ENCODE data around the gene ZNF41. TPM values are rescaled to one million over a fixed set of nuclear protein-coding genes. Genes with fewer than 3 reads are reported as not detected.
"Not testable (repeated sequence)": the region's sequence is repeated elsewhere in the genome, so short reads cannot be mapped to it uniquely, and the experiment has no call there.

ZNF41 gene
- total RNA-seq, 4 donors from 2014 or later, result 8.8 to 10.0 (median 9.4) TPM

DNA sequence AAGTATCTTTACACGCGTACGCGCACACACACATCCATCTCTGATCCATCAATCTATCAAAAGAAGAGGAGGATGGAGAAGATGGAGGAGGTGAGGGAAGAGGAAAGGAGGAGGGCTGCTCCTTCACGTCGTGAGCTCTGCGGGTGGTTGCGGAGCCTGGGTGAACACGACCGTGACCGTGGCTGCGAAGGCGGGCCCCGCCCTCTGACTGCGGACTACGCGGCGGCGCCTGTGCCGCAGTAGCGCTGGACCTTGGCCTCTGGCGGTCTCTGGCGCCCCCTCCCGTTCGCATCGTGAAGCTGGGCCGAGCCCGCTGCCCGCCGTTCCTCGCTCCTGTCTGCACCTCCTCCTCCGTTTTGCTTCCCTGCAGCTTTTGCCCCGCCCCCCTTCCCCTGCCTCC, 40.3 kb upstream of the ZNF41 start:
- Histone ChIP-seq H3K9me3 (no peaks in the 10 kb centered on the region), H3K4me3 (peak overlapping the region; percentile 46 to 57), H3K36me3 (no peaks in the 10 kb centered on the region), H3K27ac (peak overlapping the region in 1 of 4 donors; percentile 56), H3K27me3 (no peaks in the 10 kb centered on the region), H3K4me1 (peaks cover 0 to 6% (median 0%) of the 10 kb centered on the region in 3 donors)
- no peak for TF ChIP-seq EP300 (IDR thresholded peaks at IDR 0.05)
- TF ChIP-seq, protein P1, sequence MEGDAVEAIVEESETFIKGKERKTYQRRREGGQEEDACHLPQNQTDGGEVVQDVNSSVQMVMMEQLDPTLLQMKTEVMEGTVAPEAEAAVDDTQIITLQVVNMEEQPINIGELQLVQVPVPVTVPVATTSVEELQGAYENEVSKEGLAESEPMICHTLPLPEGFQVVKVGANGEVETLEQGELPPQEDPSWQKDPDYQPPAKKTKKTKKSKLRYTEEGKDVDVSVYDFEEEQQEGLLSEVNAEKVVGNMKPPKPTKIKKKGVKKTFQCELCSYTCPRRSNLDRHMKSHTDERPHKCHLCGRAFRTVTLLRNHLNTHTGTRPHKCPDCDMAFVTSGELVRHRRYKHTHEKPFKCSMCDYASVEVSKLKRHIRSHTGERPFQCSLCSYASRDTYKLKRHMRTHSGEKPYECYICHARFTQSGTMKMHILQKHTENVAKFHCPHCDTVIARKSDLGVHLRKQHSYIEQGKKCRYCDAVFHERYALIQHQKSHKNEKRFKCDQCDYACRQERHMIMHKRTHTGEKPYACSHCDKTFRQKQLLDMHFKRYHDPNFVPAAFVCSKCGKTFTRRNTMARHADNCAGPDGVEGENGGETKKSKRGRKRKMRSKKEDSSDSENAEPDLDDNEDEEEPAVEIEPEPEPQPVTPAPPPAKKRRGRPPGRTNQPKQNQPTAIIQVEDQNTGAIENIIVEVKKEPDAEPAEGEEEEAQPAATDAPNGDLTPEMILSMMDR (IDR thresholded peaks at IDR 0.05), result peak in 3 of 4 experiments; percentile 71 to 92 (median 80)
- ATAC-seq, result peak; percentile 97
- 29% methylated on average over 21 of the region's 33 CpGs; no CpG with 5 or more reads in 1 of the 2 donors for WGBS, 2 donors (ENCODE audit: low coverage in 1 of 2)

DNA sequence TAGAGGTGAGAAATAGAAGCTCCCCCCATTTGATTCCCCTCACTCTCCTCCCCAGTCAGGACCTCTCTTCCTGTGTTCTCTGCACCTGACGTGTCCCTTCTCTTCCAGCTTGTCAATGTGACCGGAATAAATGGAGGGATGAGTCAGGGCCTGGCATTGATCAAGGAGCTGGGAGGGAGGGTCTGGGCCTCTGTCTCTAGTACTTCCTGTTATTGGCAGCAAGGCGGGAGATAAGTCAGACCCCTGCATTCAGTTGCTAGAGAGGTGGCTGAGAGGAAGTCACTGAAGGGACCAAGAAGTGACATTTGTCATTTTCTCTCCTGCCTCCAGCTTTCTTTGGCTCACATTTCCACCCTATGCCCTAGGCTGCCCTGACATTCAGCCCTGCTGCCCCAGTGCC, 35.1 kb upstream of the ZNF41 start:
- WGBS, 2 donors (ENCODE audit: low coverage in 1 of 2), result 68 to 69% methylated on average over 2 to 3 of the region's 3 CpGs
- H3K27me3 ChIP-seq, result no peaks in the 10 kb centered on the region
- H3K4me3 ChIP-seq, result no peak overlapping the region
- no peaks in the 10 kb centered on the region for H3K36me3 ChIP-seq
- H3K4me1 ChIP-seq, result no peaks in the 10 kb centered on the region
- no peaks in the 10 kb centered on the region for H3K9me3 ChIP-seq
- no peak for ATAC-seq
- no peak overlapping the region for H3K27ac ChIP-seq
- no peak for TF ChIP-seq POLR2AphosphoS5 (IDR thresholded peaks at IDR 0.05)
- TF ChIP-seq EP300 (IDR thresholded peaks at IDR 0.05), result no peak
- TF ChIP-seq, protein P1 (IDR thresholded peaks at IDR 0.05), result no peak
- no peak for TF ChIP-seq POLR2A (IDR thresholded peaks at IDR 0.05)

DNA sequence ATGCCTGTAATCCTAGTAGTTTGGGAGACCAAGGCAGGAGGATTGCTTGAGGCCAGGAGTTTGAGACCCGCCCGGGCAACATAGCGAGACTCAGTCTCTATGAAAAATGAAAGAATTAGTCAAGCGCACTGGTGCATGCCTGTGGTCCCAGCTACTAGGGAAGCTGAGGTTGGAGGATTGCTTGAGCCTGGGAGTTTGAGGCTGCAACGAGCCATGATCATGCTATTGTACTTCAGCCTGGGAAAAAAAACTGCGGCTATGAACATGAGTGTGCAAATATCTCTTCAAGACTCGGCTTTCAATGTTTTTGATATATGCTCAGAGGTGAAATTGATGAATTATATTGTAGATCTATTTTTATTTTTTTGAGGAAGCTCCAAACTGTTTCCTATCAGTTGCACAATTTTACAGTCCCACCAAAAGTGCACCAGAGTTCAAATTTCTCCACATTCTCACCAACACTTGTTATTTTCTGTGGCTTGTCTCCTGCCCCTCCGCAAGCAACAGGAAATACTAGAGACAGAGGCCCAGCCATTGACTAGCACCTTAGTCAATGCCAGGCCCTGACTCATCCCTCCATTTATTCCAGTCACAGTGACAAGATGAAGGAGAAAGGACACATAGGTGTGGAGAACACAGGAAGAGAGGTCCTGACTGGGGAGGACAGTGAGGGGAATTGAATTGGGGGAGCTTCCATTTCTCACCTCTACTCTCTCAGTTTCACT, 33.1 kb upstream of the ZNF41 start:
- no peak overlapping the region for H3K4me3 ChIP-seq
- no peaks in the 10 kb centered on the region for H3K9me3 ChIP-seq
- TF ChIP-seq EP300 (IDR thresholded peaks at IDR 0.05), result no peak
- TF ChIP-seq POLR2A (IDR thresholded peaks at IDR 0.05), result no peak
- TF ChIP-seq POLR2AphosphoS5 (IDR thresholded peaks at IDR 0.05), result no peak
- TF ChIP-seq, protein P1 (IDR thresholded peaks at IDR 0.05), result no peak
- no peak overlapping the region for H3K27ac ChIP-seq
- H3K27me3 ChIP-seq, result no peaks in the 10 kb centered on the region
- no peaks in the 10 kb centered on the region for H3K4me1 ChIP-seq
- ATAC-seq, result no peak
- WGBS, 2 donors (ENCODE audit: low coverage in 1 of 2), result 81% methylated on average over 7 of the region's 8 CpGs; no CpG with 5 or more reads in 1 of the 2 donors
- no peaks in the 10 kb centered on the region for H3K36me3 ChIP-seq

DNA sequence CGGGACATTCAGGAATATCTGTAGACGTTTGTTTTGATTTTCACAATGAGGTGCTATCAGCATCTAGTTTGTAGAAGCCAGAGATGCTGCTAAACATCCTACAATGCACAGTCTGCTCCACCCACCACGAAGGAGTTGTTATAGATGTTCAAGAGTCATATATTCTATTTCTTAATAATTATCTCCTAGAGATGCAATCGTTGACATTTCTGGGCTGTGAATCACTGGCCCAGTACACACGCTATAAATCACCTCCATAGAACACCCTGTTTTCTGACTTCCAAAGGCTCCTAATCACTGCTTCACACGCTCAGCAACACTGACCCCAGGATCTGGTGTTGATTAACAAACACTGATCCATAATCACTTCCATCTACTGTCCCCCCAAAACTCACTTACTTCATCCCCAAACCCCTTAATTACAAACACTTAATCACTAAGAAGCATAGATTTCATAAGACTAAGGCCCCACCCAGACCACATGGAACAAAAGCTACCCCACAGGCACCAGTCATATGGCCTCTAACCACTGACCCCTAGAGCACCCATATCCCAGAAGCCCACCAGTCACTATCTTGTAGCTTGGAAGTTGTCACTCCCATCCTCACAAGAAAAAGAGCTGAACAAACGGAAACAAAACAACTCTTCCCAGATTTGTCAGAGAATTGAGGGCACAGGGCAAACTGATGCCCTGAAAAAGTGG, 31.7 kb upstream of the ZNF41 start:
- Histone ChIP-seq H3K9me3 (no peaks in the 10 kb centered on the region), H3K4me1 (no peaks in the 10 kb centered on the region), H3K27me3 (no peaks in the 10 kb centered on the region), H3K36me3 (no peaks in the 10 kb centered on the region), H3K27ac (no peak overlapping the region), H3K4me3 (no peak overlapping the region)
- TF ChIP-seq EP300 (IDR thresholded peaks at IDR 0.05) (no peak), POLR2A (IDR thresholded peaks at IDR 0.05) (no peak), POLR2AphosphoS5 (IDR thresholded peaks at IDR 0.05) (no peak)
- TF ChIP-seq, protein P1 (IDR thresholded peaks at IDR 0.05), result no peak
- 80 to 88% methylated on average over 4 to 5 of the region's 7 CpGs for WGBS, 2 donors (ENCODE audit: low coverage in 1 of 2)
- no peak for ATAC-seq

DNA sequence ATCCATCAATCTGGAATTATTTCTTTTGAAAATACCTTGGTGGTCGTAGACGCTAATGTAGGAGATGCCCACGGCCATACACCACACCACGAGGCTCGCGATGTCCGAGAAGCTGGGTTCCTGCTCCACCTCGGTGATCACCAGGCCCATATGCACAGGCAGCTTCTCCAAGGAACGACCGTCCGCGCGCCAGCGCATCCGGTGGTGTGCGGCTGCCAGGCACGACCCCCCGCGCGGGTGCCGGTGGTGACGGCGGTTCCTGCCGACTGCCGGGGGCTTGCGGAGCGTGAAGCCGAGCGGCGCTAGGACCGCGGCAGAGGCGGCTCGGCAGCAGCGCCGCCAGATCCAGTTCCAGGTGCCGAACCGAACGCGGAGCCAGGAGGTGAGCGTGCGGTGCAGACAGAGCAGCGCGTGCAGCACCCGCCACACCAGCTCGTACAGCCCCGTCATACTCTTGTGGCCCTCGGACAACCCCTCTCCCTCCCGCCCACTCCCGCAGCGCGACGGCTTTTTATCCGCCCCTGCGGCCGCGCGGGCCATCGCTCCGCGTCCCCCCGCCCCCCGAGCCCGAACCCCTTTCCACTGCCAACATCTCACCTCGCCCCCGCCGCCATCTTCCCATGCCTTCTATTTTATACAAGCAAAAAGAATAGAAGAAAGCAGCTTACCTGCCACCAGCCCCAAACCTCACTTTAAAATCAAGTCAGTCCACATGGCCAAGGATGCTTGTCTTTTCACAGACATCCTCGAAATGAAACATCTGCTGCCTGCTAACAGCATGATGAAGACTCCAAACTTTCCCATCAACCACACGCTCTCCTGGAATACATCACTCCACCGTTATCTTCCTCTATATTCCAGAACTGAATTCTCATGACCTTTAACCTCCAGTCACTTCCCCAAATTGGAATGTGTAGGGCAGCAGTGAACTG, 30.3 kb upstream of the ZNF41 start:
- H3K36me3 ChIP-seq, H3K27me3 ChIP-seq, H3K27ac ChIP-seq, H3K9me3 ChIP-seq, H3K4me1 ChIP-seq: not testable (repeated sequence)
- peak; percentile 70 for ATAC-seq
- 19 to 59% methylated on average over 3 of the region's 70 CpGs for WGBS, 2 donors (ENCODE audit: low coverage in 1 of 2)
- peak overlapping the region; percentile 35 to 43 for H3K4me3 ChIP-seq

DNA sequence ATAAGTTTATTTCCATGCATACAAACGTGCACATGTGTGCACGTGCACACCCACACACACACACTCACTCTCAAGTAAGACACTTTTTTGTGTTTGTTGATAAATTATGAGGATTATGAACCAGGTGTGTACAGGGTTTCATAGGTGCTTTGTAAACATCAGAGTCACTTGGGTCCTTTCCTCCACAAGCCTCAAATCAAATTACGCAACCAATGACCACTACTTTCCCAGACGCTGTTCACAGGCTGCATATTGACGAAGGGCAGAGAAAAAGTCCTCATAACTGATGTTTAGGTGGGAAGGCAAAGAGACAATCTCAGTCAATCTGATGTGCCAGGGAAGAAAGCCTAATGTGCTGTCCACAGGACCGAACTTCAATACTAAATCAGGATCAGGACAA, 29.4 kb upstream of the ZNF41 start:
- WGBS, 2 donors (ENCODE audit: low coverage in 1 of 2), result 83 to 90% methylated on average over 2 of the region's 6 CpGs

More for the DNA sequence above, 29.4 kb upstream of the ZNF41 start:
- H3K4me1 ChIP-seq, H3K9me3 ChIP-seq, ATAC-seq, H3K4me3 ChIP-seq, H3K36me3 ChIP-seq, H3K27ac ChIP-seq, H3K27me3 ChIP-seq: not testable (repeated sequence)
